ENCODE measurements around the gene ESPN.
"Not testable (repeated sequence)": the region's sequence is repeated elsewhere in the genome, so short reads cannot be mapped to it uniquely, and the experiment has no call there.

The ESPN gene

GRCh38 chr1:6427441-6428390 lies 3.1 kb downstream of the ESPN start:
- Histone ChIP-seq H3K27ac (no peak overlapping the region), H3K36me3 (no peaks in the 10 kb centered on the region), H3K4me3 (no peak overlapping the region), H3K4me1 (peaks cover 0 to 33% (median 23%) of the 10 kb centered on the region in 4 donors), H3K27me3 (peaks cover 4 to 92% of the 10 kb centered on the region in 2 donors), H3K9me3 (no peaks in the 10 kb centered on the region)
- no peak for DNase-seq
- intact Hi-C loops (cut with DNase I; ENCODE audit: low total_unique reads): no loop called here
- TF ChIP-seq, protein P1, sequence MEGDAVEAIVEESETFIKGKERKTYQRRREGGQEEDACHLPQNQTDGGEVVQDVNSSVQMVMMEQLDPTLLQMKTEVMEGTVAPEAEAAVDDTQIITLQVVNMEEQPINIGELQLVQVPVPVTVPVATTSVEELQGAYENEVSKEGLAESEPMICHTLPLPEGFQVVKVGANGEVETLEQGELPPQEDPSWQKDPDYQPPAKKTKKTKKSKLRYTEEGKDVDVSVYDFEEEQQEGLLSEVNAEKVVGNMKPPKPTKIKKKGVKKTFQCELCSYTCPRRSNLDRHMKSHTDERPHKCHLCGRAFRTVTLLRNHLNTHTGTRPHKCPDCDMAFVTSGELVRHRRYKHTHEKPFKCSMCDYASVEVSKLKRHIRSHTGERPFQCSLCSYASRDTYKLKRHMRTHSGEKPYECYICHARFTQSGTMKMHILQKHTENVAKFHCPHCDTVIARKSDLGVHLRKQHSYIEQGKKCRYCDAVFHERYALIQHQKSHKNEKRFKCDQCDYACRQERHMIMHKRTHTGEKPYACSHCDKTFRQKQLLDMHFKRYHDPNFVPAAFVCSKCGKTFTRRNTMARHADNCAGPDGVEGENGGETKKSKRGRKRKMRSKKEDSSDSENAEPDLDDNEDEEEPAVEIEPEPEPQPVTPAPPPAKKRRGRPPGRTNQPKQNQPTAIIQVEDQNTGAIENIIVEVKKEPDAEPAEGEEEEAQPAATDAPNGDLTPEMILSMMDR (IDR thresholded peaks at IDR 0.05): no peak

DNA sequence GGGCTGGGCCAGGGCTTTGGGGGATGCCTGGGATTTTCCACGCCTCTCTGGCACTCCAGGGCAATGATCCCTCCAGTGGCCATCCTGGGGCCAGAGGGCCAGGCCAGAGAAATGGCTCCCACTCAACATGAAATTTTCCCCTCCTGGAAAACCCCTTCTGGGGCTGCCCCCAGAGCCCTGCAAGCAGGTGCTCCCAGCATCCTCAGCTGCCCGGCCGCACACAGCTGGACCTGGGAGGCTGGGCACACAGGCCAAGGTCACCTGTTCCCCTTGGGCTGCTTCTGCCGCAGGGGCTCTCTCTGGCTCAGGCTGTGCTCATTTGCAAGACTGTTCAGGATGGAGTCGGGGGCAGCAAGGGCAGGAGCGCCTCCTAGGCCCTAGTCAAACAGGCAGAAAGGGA lies 3.9 kb downstream of the ESPN start:
- H3K27ac ChIP-seq; intact Hi-C loops (cut with DNase I; ENCODE audit: low total_unique reads); DNase-seq; H3K4me3 ChIP-seq; H3K36me3 ChIP-seq; H3K9me3 ChIP-seq: not testable (repeated sequence)
- Histone ChIP-seq H3K27me3 (peaks cover 4 to 84% of the 10 kb centered on the region in 2 donors), H3K4me1 (peaks cover 0 to 26% (median 17%) of the 10 kb centered on the region in 4 donors)

DNA sequence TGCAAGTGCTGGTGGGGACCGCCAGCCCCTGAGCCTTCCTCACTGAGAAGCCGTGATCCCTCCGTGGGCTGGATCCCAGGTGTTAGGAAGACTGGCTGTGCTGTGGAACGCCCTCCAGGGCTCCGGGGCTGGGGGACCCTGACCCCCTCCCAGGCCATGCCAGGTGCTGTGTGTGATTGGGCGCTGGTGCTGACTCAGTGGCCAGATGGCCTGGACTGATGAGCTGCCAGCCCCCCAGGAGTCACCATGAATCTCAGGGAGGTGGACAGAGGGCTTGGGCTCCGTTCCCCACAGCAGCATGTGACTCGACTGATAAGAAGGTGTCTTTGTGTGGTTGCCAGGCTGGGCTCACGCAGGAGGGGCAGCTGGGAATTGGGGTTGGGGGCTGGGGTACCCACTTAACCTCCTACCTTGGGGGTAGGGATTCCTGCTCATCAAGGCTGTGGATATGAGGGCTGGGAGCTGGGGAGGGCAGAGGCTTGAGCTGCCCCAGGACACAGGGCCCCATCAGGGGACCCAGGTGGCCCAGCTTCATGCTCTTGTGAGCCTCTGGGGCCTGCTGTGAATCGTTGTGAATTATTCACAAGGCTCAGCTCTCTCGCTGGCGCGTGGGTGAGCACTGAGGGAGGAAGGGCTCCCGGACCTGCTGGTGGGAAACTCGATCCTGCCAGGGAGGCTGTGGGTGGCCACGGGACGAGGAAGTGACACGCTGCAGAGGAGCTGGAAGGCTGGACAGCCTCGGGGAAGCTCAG lies 5.3 kb downstream of the ESPN start:
- Histone ChIP-seq H3K27me3 (peaks cover 4 to 70% of the 10 kb centered on the region in 2 donors), H3K4me1 (peaks cover 0 to 12% (median 4%) of the 10 kb centered on the region in 4 donors)
- intact Hi-C loops (cut with DNase I; ENCODE audit: low total_unique reads); H3K36me3 ChIP-seq; H3K9me3 ChIP-seq; DNase-seq; H3K27ac ChIP-seq; H3K4me3 ChIP-seq: not testable (repeated sequence)

DNA sequence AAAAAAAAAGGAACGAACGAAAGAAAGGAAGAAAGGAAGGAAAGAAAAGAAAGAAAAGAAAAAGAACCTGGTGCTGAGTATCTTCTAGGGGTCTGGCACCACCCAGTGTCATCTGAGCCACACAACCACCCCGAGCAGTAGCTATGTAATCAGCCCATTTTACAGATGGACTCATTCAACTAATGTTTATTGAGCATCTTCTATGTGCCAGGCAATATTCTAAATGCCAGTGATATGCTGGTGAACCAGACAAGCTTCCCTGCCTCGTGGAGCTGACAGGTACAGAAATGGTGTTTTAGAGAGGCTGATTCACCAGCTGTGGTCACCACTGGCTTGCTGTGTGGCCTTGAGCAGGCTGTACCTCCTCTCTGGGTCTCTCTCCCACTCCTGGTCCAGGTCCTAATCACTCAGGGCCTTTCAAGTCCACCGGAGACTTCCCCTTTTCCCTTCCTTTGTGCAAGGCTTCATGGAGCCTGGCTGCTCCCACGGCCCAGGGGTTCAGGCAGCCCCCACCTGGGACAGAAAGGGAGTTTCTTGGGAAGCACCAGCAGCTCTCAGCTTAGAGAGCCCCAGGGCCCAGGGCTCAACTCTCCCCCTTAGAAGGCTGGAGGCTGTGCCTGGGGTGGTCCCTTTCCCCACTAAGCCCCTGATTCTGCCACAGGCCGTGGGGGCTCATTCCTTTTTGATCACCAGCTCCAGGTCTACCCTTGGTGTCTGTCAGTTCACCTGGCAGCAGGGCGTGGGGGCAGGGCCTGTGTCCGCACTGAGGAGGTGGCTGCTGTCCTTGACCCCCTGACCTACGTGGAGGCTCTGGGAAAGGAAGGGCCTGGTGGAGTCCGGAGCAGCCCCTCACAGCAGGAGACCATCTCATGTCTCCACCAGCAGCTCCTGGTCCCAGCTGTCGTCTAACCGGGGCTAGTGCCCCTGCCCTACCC lies 7.3 kb downstream of the ESPN start:
- H3K27ac ChIP-seq; DNase-seq; H3K36me3 ChIP-seq; intact Hi-C loops (cut with DNase I; ENCODE audit: low total_unique reads); H3K9me3 ChIP-seq; H3K4me1 ChIP-seq; H3K4me3 ChIP-seq: not testable (repeated sequence)
- peaks cover 0 to 57% of the 10 kb centered on the region in 2 donors for H3K27me3 ChIP-seq

DNA sequence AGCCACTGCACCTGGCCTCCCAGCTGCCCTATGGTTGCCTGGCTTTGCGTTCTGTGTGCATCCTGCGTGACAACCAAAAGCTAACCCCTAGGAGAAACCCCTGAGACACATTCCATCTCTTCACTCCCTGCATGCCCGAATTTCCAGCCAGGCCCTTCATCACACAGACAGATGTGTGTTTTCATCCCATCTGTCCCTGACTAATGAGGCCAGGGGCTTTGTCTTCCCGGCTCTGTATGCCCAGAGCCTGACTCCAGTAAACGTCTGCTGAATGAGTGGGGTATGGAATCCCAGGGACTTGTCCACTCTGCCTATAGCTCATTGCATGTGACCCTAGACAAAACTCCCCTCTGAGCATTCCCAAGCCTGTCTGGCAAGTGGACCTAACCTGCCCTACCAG lies 9.6 kb downstream of the ESPN start:
- DNase-seq: no peak
- no peaks in the 10 kb centered on the region for H3K9me3 ChIP-seq
- H3K4me1 ChIP-seq: no peaks in the 10 kb centered on the region
- H3K36me3 ChIP-seq: no peaks in the 10 kb centered on the region
- peaks cover 0 to 56% of the 10 kb centered on the region in 2 donors for H3K27me3 ChIP-seq
- intact Hi-C loops (cut with DNase I; ENCODE audit: low total_unique reads): no loop called here
- TF ChIP-seq, protein P1 (IDR thresholded peaks at IDR 0.05): no peak
- H3K4me3 ChIP-seq: no peak overlapping the region
- H3K27ac ChIP-seq: no peak overlapping the region

DNA sequence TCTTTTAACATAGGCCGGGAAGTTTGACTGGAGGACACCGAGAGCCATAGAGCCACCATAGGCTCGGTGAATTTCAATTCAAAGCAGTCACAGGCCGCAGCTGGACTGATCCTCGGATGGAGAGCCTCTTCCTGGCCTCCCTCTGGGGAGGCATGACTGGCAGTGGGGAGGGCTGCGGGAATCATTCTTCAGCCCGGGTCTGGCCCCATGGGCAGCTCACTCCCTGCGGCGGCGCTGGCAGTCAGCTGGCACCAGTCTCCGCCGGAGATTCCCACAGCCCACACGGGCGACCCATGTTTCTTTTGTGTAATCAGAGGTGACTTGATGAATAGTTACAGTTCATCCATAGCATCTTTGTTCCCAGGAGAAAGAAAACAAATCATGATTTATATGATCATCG lies 10.6 kb downstream of the ESPN start:
- no peak overlapping the region for H3K4me3 ChIP-seq
- no peak for DNase-seq
- no peaks in the 10 kb centered on the region for H3K36me3 ChIP-seq
- TF ChIP-seq, protein P1 (IDR thresholded peaks at IDR 0.05): no peak
- intact Hi-C loops (cut with DNase I; ENCODE audit: low total_unique reads): no loop called here
- no peaks in the 10 kb centered on the region for H3K9me3 ChIP-seq
- peaks cover 0 to 56% of the 10 kb centered on the region in 2 donors for H3K27me3 ChIP-seq
- no peak overlapping the region for H3K27ac ChIP-seq
- peaks cover 0 to 4% (median 2%) of the 10 kb centered on the region in 4 donors for H3K4me1 ChIP-seq
